Stimulated activated naive CD8-positive, alpha-beta T cell treated with anti-CD3 and anti-CD28 coated beads, Interleukin-15, Interleukin-2, amounts not matched to agents 100 ng/mL and 50 ng/mL, for 24 hours (primary cell): ENCODE measurements around the gene TRPM3.
"Not testable (repeated sequence)": the region's sequence is repeated elsewhere in the genome, so short reads cannot be mapped to it uniquely, and the experiment has no call there.

Experiments used
- H3K27ac Mint-ChIP-seq: one replicate; pipeline ENCODE4 v1.8.0; 2021; ENCODE audit warnings: mild to moderate bottlenecking, mixed read lengths
- H3K27me3 Mint-ChIP-seq: one replicate; pipeline ENCODE4 v1.8.0; 2021; ENCODE audit warnings: mixed read lengths
- H3K36me3 Mint-ChIP-seq: one replicate; pipeline ENCODE4 v1.8.0; 2021; ENCODE audit warnings: low read depth, mixed read lengths
- H3K4me1 Mint-ChIP-seq: one replicate; pipeline ENCODE4 v1.8.0; 2021; ENCODE audit warnings: low read depth, mixed read lengths
- H3K4me3 Mint-ChIP-seq: one replicate; pipeline ENCODE4 v1.8.0; 2021; ENCODE audit warnings: mild to moderate bottlenecking, mixed read lengths
- H3K9me3 Mint-ChIP-seq: one replicate; pipeline ENCODE4 v1.8.0; 2021; ENCODE audit warnings: mixed read lengths

Gene TRPM3

GRCh38 chr9:70630971-70631370 lies 490.4 kb downstream of the TRPM3 start:
- H3K27ac Mint-ChIP-seq, result no peak overlapping the region
- no peaks in the 10 kb centered on the region for H3K9me3 Mint-ChIP-seq
- H3K36me3 Mint-ChIP-seq, result no peaks in the 10 kb centered on the region
- no peaks in the 10 kb centered on the region for H3K27me3 Mint-ChIP-seq
- H3K4me3 Mint-ChIP-seq, result no peak overlapping the region
- no peaks in the 10 kb centered on the region for H3K4me1 Mint-ChIP-seq

GRCh38 chr9:70629080-70629685 lies 492.2 kb downstream of the TRPM3 start:
- not testable (repeated sequence) for H3K36me3 Mint-ChIP-seq, H3K4me3 Mint-ChIP-seq, H3K27ac Mint-ChIP-seq, H3K9me3 Mint-ChIP-seq, H3K4me1 Mint-ChIP-seq, H3K27me3 Mint-ChIP-seq

- Mint-ChIP-seq H3K27ac (no peak overlapping the region), H3K4me1 (no peaks in the 10 kb centered on the region), H3K4me3 (no peak overlapping the region)
These were observed 496.3 kb downstream of the TRPM3 start for GRCh38 chr9:70625078-70625477.

GRCh38 chr9:70618784-70619183 lies 502.6 kb downstream of the TRPM3 start:
- no peak overlapping the region for H3K4me3 Mint-ChIP-seq
- no peaks in the 10 kb centered on the region for H3K36me3 Mint-ChIP-seq

More at GRCh38 chr9:70625078-70625477, 496.3 kb downstream of the TRPM3 start:
- no peaks in the 10 kb centered on the region for H3K27me3 Mint-ChIP-seq
- H3K9me3 Mint-ChIP-seq, result no peaks in the 10 kb centered on the region
- no peaks in the 10 kb centered on the region for H3K36me3 Mint-ChIP-seq

GRCh38 chr9:70617033-70617828 lies 504.2 kb downstream of the TRPM3 start:
- no peaks in the 10 kb centered on the region for H3K4me1 Mint-ChIP-seq
- H3K27me3 Mint-ChIP-seq, result peaks cover 4% of the 10 kb centered on the region
- no peak overlapping the region for H3K27ac Mint-ChIP-seq
- H3K36me3 Mint-ChIP-seq, result no peaks in the 10 kb centered on the region
- H3K9me3 Mint-ChIP-seq, result no peaks in the 10 kb centered on the region
- H3K4me3 Mint-ChIP-seq, result no peak overlapping the region

More at GRCh38 chr9:70618784-70619183, 502.6 kb downstream of the TRPM3 start:
- Mint-ChIP-seq H3K27me3 (peaks cover 2% of the 10 kb centered on the region), H3K4me1 (no peaks in the 10 kb centered on the region), H3K27ac (no peak overlapping the region), H3K9me3 (no peaks in the 10 kb centered on the region)

GRCh38 chr9:70616228-70616990 lies 505.0 kb downstream of the TRPM3 start:
- H3K27me3 Mint-ChIP-seq, result peaks cover 4% of the 10 kb centered on the region
- H3K4me3 Mint-ChIP-seq, result no peak overlapping the region
- H3K9me3 Mint-ChIP-seq, result no peaks in the 10 kb centered on the region
- H3K4me1 Mint-ChIP-seq, result no peaks in the 10 kb centered on the region
- no peaks in the 10 kb centered on the region for H3K36me3 Mint-ChIP-seq
- H3K27ac Mint-ChIP-seq, result no peak overlapping the region

- H3K27me3 Mint-ChIP-seq, result peaks cover 4% of the 10 kb centered on the region
- H3K9me3 Mint-ChIP-seq, result no peaks in the 10 kb centered on the region
- H3K4me3 Mint-ChIP-seq, result no peak overlapping the region
- H3K27ac Mint-ChIP-seq, result no peak overlapping the region
- no peaks in the 10 kb centered on the region for H3K36me3 Mint-ChIP-seq
- no peaks in the 10 kb centered on the region for H3K4me1 Mint-ChIP-seq
These were observed 505.8 kb downstream of the TRPM3 start for GRCh38 chr9:70615464-70616138.

GRCh38 chr9:70614786-70615463 lies 506.5 kb downstream of the TRPM3 start:
- Mint-ChIP-seq H3K27ac (no peak overlapping the region), H3K4me3 (no peak overlapping the region), H3K36me3 (no peaks in the 10 kb centered on the region), H3K9me3 (no peaks in the 10 kb centered on the region), H3K4me1 (peaks cover 3% of the 10 kb centered on the region), H3K27me3 (peaks cover 4% of the 10 kb centered on the region)

GRCh38 chr9:70613024-70613768 lies 508.2 kb downstream of the TRPM3 start:
- peaks cover 9% of the 10 kb centered on the region for H3K4me1 Mint-ChIP-seq
- no peaks in the 10 kb centered on the region for H3K36me3 Mint-ChIP-seq
- H3K4me3 Mint-ChIP-seq, result no peak overlapping the region
- H3K27ac Mint-ChIP-seq, result no peak overlapping the region
- H3K9me3 Mint-ChIP-seq, result no peaks in the 10 kb centered on the region
- H3K27me3 Mint-ChIP-seq, result peaks cover 4% of the 10 kb centered on the region

- Mint-ChIP-seq H3K4me3 (no peak overlapping the region), H3K9me3 (no peaks in the 10 kb centered on the region), H3K4me1 (peaks cover 16% of the 10 kb centered on the region), H3K27ac (no peak overlapping the region), H3K36me3 (no peaks in the 10 kb centered on the region), H3K27me3 (peaks cover 4% of the 10 kb centered on the region)
These were observed 511.2 kb downstream of the TRPM3 start for GRCh38 chr9:70610287-70610644.

GRCh38 chr9:70609542-70610286 lies 511.7 kb downstream of the TRPM3 start:
- Mint-ChIP-seq H3K4me1 (peaks cover 16% of the 10 kb centered on the region), H3K27me3 (peaks cover 4% of the 10 kb centered on the region), H3K36me3 (no peaks in the 10 kb centered on the region), H3K27ac (peak overlapping the region; percentile 4), H3K9me3 (no peaks in the 10 kb centered on the region), H3K4me3 (no peak overlapping the region)

GRCh38 chr9:70609011-70609410 lies 512.4 kb downstream of the TRPM3 start:
- no peak overlapping the region for H3K4me3 Mint-ChIP-seq
- H3K9me3 Mint-ChIP-seq, result no peaks in the 10 kb centered on the region
- no peak overlapping the region for H3K27ac Mint-ChIP-seq
- H3K4me1 Mint-ChIP-seq, result peaks cover 16% of the 10 kb centered on the region
- H3K27me3 Mint-ChIP-seq, result peaks cover 4% of the 10 kb centered on the region
- H3K36me3 Mint-ChIP-seq, result no peaks in the 10 kb centered on the region

GRCh38 chr9:70607926-70608325 lies 513.5 kb downstream of the TRPM3 start:
- Mint-ChIP-seq H3K27ac (peak overlapping the region; percentile 2), H3K36me3 (no peaks in the 10 kb centered on the region), H3K4me1 (peaks cover 16% of the 10 kb centered on the region), H3K27me3 (no peaks in the 10 kb centered on the region), H3K9me3 (no peaks in the 10 kb centered on the region), H3K4me3 (no peak overlapping the region)
